Heart right ventricle (tissue), 16 donors: ENCODE measurements around the gene ISCA2. TPM values are rescaled to one million over a fixed set of nuclear protein-coding genes. Genes with fewer than 3 reads are reported as not detected.

Source experiments
- ATAC-seq, 8 donors: fragments of 200-7000 bp; cut with Tn5 transposase; one replicate each; pipeline ENCODE4 v1.9.1; 2020; ENCODE audit warnings: mild to moderate bottlenecking in 8 of 8, moderate library complexity in 8 of 8, moderate number of reproducible peaks in 1 of 8
- DNase-seq, 2 donors: peaks; one replicate each; pipeline ENCODE4 v3.0.0-alpha.2; 2020
- H3K27ac ChIP-seq, 10 donors: fragments of 200-600 bp; sonication (generic) in 2 of 10; one replicate each; pipeline versions ENCODE4 v1.5.0 to v1.8.0; 2020 to 2022; ENCODE audit warnings: mild to moderate bottlenecking in 3 of 10
- H3K27me3 ChIP-seq, 7 donors: fragments of 200-600 bp; one replicate each; pipeline ENCODE4 v1.8.0; 2021 to 2022; ENCODE audit warnings: mild to moderate bottlenecking in 2 of 7
- H3K36me3 ChIP-seq, 9 donors: fragments of 200-600 bp; sonication (generic) in 1 of 9; one replicate each; pipeline versions ENCODE4 v1.5.0 to v1.8.0; 2020 to 2022; ENCODE audit warnings: mild to moderate bottlenecking in 2 of 9
- H3K4me1 ChIP-seq, 9 donors: fragments of 200-600 bp; sonication (generic) in 1 of 9; one replicate each; pipeline versions ENCODE4 v1.5.0 to v1.8.0; 2020 to 2022; ENCODE audit warnings: mild to moderate bottlenecking in 4 of 9
- H3K4me3 ChIP-seq, 10 donors: fragments of 200-600 bp; sonication (generic) in 2 of 10; one replicate each; pipeline versions ENCODE4 v1.5.0 to v1.8.0; 2020 to 2022; ENCODE audit warnings: mild to moderate bottlenecking in 7 of 10, moderate library complexity in 2 of 10
- H3K9me3 ChIP-seq, 11 donors: fragments of 200-600 bp in 10 of 11; sonication (generic) in 2 of 11; one replicate each; pipeline versions ENCODE4 v1.5.0 to v1.8.0; 2013 to 2022; ENCODE audit warnings: mild to moderate bottlenecking in 2 of 11, control low read depth in 1 of 11, moderate library complexity in 1 of 11
- CTCF ChIP-seq, 9 donors: fragments of 200-600 bp; sonication (generic) in 2 of 9; IDR thresholded peaks; one replicate each; pipeline versions ENCODE4 v1.5.0 to v1.8.0; 2021 to 2022; ENCODE audit warnings: antibody characterized with exemption in 9 of 9, mild to moderate bottlenecking in 5 of 9, moderate library complexity in 1 of 9
- WGBS, 2 donors: extraction: QIAGEN DNeasy Blood & Tissue Kit; methylation state at CpG; one replicate each; pipeline ENCODE4 v1.1.7; 2013; ENCODE audit warnings: inconsistent platforms in 1 of 2; 5-methylcytosine and 5-hydroxymethylcytosine counted together
- intact Hi-C, 10 donors: fragments of 100-400 bp; cut with DNase I; formaldehyde crosslinking; loops; one replicate each; pipeline versions ENCODE4 v1.11.1 to v1.14.2; 2022
- polyA plus RNA-seq, 2 donors: library from polyadenylated mRNA; stranded (reverse); fragments of 200-250 nt; gene quantifications; one replicate each; pipeline ENCODE4 v1.2.3, GENCODE V29; 2013
- total RNA-seq, 10 donors: library from RNA; stranded (reverse); fragmentation: NEBNext Ultra II Directional in 3 of 10; extraction: Animal tissue kit (Norgen Biotek cat#: 25700) in 3 of 10; gene quantifications; one replicate each; pipeline versions ENCODE4 v1.2.1 to v1.2.4, GENCODE V29; 2021 to 2023
- donor health status: Arrhythmogenic right ventricular cardiomyopathy.
- donor health status: ischemic (EF 13 %, LVEDD 7.1; RV severe dilation, severe dysfunction).
- donor health status: healthy with polysubstance abuse.
- donor health status: DM: no; HTN: yes; CAD: no.
- donor health status: DM: no; HTN: no; CAD: no.
- donor health status: ischemic (EF 25% LVEDD 6.9; RV normal size, moderate dysfunction).
- donor health status: ischemic (EF 25% LVEDD 5.7; RV mildly dilated, moderate dysfunction).
- donor health status: healthy.
- donor health status: DM: yes; HTN: yes; CAD: no.
- donor health status: Ischemic cardiomyopathy.
- donor health status: ischemic (EF 35%, LVEDD 5.7; RV mildly dilated, moderate dysfunction).
- donor health status: nonischemic (EF 11% LVEDD 7.7; RV severe dilation, severe dysfunction).
- donor health status: DM: yes; HTN: yes; CAD: no.
- donor health status: PGD.
- donor health status: ischemic (EF 29% LVEDD 5.4; RV normal size, mild dysfunction).
- donor health status: nonischemic (EF 23%, LVEDD 6.1; RV moderate dilation, normal function).

Gene ISCA2
- total and polyA plus RNA-seq, 12 donors = 20.6 to 44.3 (median 39.9) TPM

GRCh38 chr14:74503291-74503937 is 9.8 kb downstream of the ISCA2 start:
- intact Hi-C loops = loop anchor here in 2 of 10 donors (5.0 to 10.0 kb wide), 2 partner anchors 101 to 114 kb away; no protein-coding TSS in a partner anchor
- H3K27ac ChIP-seq = no peak overlapping the region
- H3K4me3 ChIP-seq = no peak overlapping the region
- WGBS, 2 donors = 90 to 92% methylated on average over 14 of the region's 14 CpGs
- DNase-seq (no peak), ATAC-seq (no peak)
- H3K4me1 ChIP-seq = peaks cover 0 to 16% (median 0%) of the 10 kb centered on the region in 9 donors
- TF ChIP-seq CTCF (IDR thresholded peaks at IDR 0.05) = no peak
- no peaks in the 10 kb centered on the region for H3K27me3 ChIP-seq
- peaks cover 0 to 78% (median 10%) of the 10 kb centered on the region in 9 donors for H3K36me3 ChIP-seq
- H3K9me3 ChIP-seq = no peaks in the 10 kb centered on the region

GRCh38 chr14:74503938-74504335 is 10.4 kb downstream of the ISCA2 start:
- Histone ChIP-seq H3K27ac (no peak overlapping the region), H3K27me3 (peaks cover 0 to 2% (median 0%) of the 10 kb centered on the region in 7 donors), H3K36me3 (peaks cover 0 to 78% (median 10%) of the 10 kb centered on the region in 9 donors), H3K9me3 (no peaks in the 10 kb centered on the region), H3K4me1 (peaks cover 0 to 16% (median 0%) of the 10 kb centered on the region in 9 donors), H3K4me3 (no peak overlapping the region)
- DNase-seq = no peak
- no peak for TF ChIP-seq CTCF (IDR thresholded peaks at IDR 0.05)
- intact Hi-C loops = loop anchor here in 2 of 10 donors (5.0 to 10.0 kb wide), 2 partner anchors 101 to 113 kb away; no protein-coding TSS in a partner anchor
- 94 to 95% methylated on average over 12 of the region's 12 CpGs for WGBS, 2 donors
- no peak for ATAC-seq

- DNase-seq (no peak), ATAC-seq (no peak)
- Histone ChIP-seq H3K27ac (no peak overlapping the region), H3K9me3 (no peaks in the 10 kb centered on the region), H3K27me3 (peaks cover 0 to 6% (median 0%) of the 10 kb centered on the region in 7 donors), H3K4me1 (peaks cover 0 to 16% (median 0%) of the 10 kb centered on the region in 9 donors), H3K4me3 (no peak overlapping the region), H3K36me3 (peaks cover 0 to 79% (median 10%) of the 10 kb centered on the region in 9 donors)
- WGBS, 2 donors = 87 to 91% methylated on average over 4 of the region's 4 CpGs
- intact Hi-C loops = loop anchor here in 2 of 10 donors (5.0 to 10.0 kb wide), 2 partner anchors 100 to 113 kb away; no protein-coding TSS in a partner anchor
- TF ChIP-seq CTCF (IDR thresholded peaks at IDR 0.05) = no peak
These were observed 10.8 kb downstream of the ISCA2 start for GRCh38 chr14:74504412-74504811.

GRCh38 chr14:74504874-74505720 is 11.5 kb downstream of the ISCA2 start:
- TF ChIP-seq CTCF (IDR thresholded peaks at IDR 0.05) = no peak
- peaks cover 0 to 16% (median 0%) of the 10 kb centered on the region in 9 donors for H3K4me1 ChIP-seq
- DNase-seq (no peak), ATAC-seq (no peak)
- H3K27ac ChIP-seq = no peak overlapping the region
- intact Hi-C loops = loop anchor here in 3 of 10 donors (5.0 to 10.0 kb wide), 3 partner anchors 100 to 112 kb away; no protein-coding TSS in a partner anchor
- H3K9me3 ChIP-seq = no peaks in the 10 kb centered on the region
- peaks cover 0 to 6% (median 0%) of the 10 kb centered on the region in 7 donors for H3K27me3 ChIP-seq
- peaks cover 0 to 79% (median 8%) of the 10 kb centered on the region in 9 donors for H3K36me3 ChIP-seq
- 93% methylated on average over 20 of the region's 20 CpGs for WGBS, 2 donors
- no peak overlapping the region for H3K4me3 ChIP-seq
